Hematopoietic multipotent progenitor cell treated with erythropoietin and hydrocortisone succinate and interleukin-3 and kit ligand, for 4 days (in vitro differentiated cells): ENCODE results near the gene MFAP1.
"Not testable (repeated sequence)": the region's sequence is repeated elsewhere in the genome, so short reads cannot be mapped to it uniquely, and the experiment has no call there.

Source experiments
- DNase-seq: peaks from one replicate; pipeline ENCODE4 v3.0.0-alpha.2; 2015

Gene MFAP1

GRCh38 chr15:43824302-43825246 lies at the start of gene MFAP1:
TSS of gene MFAP1 (minus strand) at chr15:43824690. CDS start at chr15:43824569, 121 bp downstream.
- DNase-seq: peak; percentile 99

GRCh38 chr15:43873651-43874050 lies 49.2 kb upstream of the MFAP1 start:
- DNase-seq: no peak

GRCh38 chr15:43872416-43873020 lies 48.0 kb upstream of the MFAP1 start:
- peak; percentile 82 for DNase-seq

GRCh38 chr15:43871835-43872234 lies 47.3 kb upstream of the MFAP1 start:
- no peak for DNase-seq

GRCh38 chr15:43868406-43868805 lies 43.9 kb upstream of the MFAP1 start:
- DNase-seq: peak; percentile 37

GRCh38 chr15:43867096-43867495 lies 42.6 kb upstream of the MFAP1 start:
- no peak for DNase-seq

- DNase-seq: not testable (repeated sequence)
These were observed 42.1 kb upstream of the MFAP1 start for GRCh38 chr15:43866636-43867035.

GRCh38 chr15:43859546-43859945 lies 35.1 kb upstream of the MFAP1 start:
- DNase-seq: no peak

GRCh38 chr15:43854801-43855200 lies 30.3 kb upstream of the MFAP1 start:
- DNase-seq: no peak

GRCh38 chr15:43852607-43853006 lies 28.1 kb upstream of the MFAP1 start:
- no peak for DNase-seq

GRCh38 chr15:43851251-43851650 lies 26.8 kb upstream of the MFAP1 start:
- no peak for DNase-seq

- DNase-seq: no peak
These were observed 20.9 kb upstream of the MFAP1 start for GRCh38 chr15:43845421-43845820.

GRCh38 chr15:43832485-43832884 lies 8.0 kb upstream of the MFAP1 start:
- not testable (repeated sequence) for DNase-seq

GRCh38 chr15:43831519-43832052 lies 7.1 kb upstream of the MFAP1 start:
- DNase-seq: not testable (repeated sequence)

- not testable (repeated sequence) for DNase-seq
These were observed 6.3 kb upstream of the MFAP1 start for GRCh38 chr15:43830691-43831275.

- not testable (repeated sequence) for DNase-seq
These were observed 5.6 kb upstream of the MFAP1 start for GRCh38 chr15:43829951-43830540.

- DNase-seq: no peak
These were observed 3.7 kb upstream of the MFAP1 start for GRCh38 chr15:43828061-43828657.

GRCh38 chr15:43826508-43827341 lies 2.2 kb upstream of the MFAP1 start, which contains the start of gene WDR76:
TSS of gene WDR76 (plus strand) at chr15:43827002. CDS start at chr15:43827033, 31 bp downstream.
- DNase-seq: peak; percentile 98

GRCh38 chr15:43826029-43826507 lies 1.6 kb upstream of the MFAP1 start:
- DNase-seq: no peak

GRCh38 chr15:43825305-43825704 lies 815 bp upstream of the MFAP1 start:
- not testable (repeated sequence) for DNase-seq

GRCh38 chr15:43821505-43821904 lies 3.0 kb downstream of the MFAP1 start:
- DNase-seq: no peak
